Measurements from ENCODE around the gene ATP10A.

The ATP10A gene

DNA sequence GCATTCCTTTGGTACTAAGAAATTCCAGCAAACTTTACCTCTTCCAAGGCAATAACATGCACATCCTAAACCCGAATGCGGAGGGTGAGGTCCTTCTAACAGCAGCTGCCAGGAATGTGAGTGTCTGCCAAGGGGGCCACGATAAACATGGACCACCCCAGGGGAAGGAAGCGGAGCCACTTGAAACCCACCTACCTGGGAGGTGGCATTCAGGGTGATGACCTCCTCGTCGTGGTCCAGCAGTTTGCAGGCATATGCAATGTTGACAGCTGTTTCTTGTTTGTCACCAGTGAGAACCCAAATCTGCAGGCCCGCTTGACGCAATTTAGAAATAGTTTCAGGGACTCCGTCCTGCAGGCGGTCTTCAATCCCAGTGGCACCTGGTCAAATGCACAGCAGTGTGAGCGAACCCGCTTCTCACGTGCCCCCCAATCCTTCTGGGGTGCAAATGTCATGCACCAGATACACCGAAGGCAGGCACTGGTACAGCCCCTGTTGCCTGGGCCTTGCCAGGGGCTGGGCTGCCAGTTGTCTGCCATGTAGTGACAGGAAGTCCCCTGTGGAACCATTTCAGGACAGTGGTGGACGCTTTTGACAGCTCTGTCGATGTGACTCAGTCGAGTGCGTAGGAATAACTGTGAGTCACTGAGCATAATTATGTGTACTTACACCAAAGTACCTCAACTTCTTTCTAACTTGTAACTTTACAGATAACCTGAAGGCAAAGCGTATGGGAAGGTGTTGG lies 161.2 kb downstream of the ATP10A start:
- no peak for DNase-seq (ENCODE audit: low spot score)

DNA sequence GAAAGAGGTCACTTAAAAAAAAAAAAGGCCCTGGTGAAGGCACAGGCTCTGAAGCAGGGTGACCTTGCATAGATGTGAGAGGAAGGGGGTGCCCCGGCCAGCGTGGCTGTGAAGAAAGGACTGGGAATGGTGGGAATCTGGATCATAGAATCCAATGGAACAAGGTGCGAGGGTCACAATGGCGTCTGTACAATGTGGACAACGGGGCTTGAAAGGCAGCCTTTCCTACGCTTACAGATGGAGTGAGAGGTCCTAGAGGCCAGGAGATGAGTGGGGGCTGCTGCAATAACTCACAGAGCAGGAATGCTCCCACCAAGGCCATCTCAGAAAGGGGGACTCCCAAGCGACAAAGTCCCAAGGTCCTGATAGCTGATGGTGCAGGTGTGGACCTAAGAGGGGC lies 162.2 kb downstream of the ATP10A start:
- no peak for DNase-seq (ENCODE audit: low spot score)

DNA sequence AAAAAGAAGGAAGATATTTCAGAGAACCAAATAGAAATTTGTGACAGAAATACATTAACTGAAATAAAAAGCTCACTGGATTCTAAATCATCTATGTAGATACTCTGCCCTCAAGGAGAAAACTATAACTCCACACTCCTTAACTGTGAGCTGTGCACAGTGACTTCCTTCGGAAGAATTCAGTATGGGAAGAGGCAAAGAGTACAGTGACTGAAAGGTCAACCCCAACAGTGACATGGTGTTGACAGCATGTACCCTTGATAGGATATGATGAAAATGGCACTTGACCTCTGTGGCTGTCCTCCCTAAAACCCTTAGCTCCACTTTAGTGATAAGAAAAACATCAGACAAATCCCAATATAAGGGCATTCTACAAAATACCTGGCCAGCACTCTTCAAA lies 165.5 kb downstream of the ATP10A start:
- DNase-seq (ENCODE audit: low spot score): no peak

DNA sequence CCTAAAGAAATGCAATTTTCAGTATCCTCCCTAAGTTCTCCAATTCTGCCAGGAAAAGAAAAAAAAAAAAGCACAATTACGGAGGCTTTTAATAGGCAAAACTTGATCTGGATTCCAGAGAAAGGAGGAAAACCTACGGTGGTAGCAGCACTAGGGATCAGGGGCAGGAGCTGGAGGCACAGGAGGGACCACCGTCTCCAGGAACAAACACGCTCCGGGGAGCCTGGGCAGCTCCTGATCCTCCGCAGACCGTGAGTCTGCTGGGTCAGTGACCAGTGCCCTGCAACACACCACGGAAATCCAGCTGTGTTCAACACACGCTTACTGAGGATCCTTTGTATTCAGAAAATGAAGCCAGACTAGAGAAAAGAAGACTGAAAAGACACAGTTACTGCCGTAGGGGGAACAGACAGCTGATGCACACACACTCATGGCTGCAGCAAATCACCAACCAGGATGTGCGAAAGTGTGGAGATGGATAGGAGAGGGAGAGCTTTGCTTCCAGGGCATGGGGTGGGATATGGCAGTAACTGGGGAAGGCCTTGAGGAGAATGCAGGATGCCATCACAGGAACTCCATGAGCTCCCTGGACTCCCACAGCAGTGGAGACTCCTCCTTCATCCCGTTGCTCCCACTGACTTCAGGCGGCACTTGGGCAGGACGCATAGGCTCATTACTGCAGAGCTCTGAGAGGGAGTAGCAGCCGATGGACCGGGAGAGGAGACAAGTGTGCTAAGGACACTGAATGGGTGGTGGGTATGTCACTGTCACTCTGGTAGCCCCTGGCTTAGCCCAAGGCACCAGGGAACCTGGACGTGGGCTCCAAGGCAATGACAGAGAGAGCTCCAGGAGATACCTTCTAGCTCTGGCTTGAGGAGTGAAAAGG lies 167.0 kb downstream of the ATP10A start:
- no peak for DNase-seq (ENCODE audit: low spot score)

DNA sequence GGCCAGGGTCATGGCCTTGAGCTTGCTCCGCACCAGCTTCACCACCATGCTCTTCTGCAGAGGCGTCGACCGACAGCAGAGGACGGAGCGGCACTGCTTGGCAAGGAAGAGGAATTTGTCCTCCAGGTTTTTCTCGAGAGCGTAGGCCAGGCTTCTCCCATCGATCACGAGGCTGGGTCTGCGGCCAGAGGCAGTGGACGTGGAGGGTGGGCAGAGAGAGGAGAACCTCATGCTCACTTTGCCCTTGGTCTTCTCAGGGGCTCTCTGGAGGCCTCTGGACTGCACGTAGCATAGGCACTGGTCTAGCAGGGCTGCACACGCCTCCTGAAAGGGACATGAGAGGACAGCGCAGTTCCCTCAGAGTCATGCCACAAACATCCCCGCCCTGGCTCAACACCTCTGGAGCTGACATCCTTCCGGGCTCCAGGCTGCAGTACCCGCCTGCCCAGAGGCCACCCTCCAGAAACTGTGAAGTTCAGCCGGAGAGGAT lies 168.3 kb downstream of the ATP10A start:
- DNase-seq (ENCODE audit: low spot score): no peak

DNA sequence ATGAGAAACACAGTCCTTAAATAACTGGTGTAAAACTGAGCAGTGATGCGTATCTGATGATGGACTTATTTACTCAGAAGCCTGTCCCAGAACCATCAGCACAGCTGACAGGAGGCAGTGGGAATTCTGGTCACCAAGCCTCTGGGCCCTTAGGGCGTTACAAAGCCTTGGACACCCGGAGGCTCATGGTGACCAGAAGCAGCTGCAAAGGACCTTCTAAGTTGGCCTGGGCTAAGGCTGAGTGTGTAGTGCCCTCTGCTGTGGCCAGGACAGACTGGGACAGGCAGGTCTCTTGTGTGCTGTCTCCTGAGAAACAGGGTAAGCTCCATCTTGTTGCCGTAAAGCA lies 168.9 kb downstream of the ATP10A start:
- DNase-seq (ENCODE audit: low spot score): no peak

DNA sequence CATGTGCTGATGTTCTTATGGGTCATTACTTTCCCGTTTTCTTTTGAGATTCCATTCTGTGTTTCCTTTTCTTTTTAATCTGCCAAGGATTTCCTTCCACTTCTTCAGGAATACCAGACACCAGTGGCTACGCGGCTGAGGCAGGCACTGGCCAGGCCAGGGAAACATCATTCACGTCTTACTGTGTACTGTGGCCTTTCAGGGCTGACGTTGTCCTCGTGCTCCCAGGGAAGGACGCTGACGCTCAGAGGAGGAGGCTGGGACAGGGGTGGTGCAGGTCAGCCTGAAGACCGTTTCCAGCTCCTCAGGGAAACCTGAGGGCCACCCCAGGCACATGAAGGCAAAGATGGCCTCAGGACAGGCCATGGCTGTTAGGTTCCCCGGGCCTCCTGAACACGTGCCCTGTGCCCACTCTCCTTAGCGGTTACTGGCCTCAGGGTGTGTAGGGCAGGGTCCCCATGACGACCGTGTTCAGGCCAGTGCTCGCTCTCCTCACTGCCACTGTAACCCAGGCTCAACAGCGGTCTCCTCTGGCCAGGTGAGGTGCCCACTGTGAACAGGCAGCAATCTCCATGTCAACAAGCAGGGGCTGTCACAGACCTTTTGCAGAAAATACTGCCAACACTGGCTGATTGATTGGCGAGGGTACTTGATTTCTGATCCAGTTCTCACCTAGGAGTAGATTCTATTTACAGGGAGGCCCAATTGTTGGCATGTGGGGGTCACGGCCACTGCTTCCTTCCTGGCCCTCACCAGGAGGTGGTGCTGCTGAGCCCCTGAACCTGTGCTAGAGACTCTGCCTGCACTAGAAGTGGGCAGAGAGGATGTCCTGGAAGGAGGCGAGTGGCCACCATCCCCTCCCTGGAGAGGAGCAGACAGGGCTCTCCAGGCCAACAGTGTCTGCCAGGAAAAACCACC lies 169.5 kb downstream of the ATP10A start:
- no peak for DNase-seq (ENCODE audit: low spot score)

DNA sequence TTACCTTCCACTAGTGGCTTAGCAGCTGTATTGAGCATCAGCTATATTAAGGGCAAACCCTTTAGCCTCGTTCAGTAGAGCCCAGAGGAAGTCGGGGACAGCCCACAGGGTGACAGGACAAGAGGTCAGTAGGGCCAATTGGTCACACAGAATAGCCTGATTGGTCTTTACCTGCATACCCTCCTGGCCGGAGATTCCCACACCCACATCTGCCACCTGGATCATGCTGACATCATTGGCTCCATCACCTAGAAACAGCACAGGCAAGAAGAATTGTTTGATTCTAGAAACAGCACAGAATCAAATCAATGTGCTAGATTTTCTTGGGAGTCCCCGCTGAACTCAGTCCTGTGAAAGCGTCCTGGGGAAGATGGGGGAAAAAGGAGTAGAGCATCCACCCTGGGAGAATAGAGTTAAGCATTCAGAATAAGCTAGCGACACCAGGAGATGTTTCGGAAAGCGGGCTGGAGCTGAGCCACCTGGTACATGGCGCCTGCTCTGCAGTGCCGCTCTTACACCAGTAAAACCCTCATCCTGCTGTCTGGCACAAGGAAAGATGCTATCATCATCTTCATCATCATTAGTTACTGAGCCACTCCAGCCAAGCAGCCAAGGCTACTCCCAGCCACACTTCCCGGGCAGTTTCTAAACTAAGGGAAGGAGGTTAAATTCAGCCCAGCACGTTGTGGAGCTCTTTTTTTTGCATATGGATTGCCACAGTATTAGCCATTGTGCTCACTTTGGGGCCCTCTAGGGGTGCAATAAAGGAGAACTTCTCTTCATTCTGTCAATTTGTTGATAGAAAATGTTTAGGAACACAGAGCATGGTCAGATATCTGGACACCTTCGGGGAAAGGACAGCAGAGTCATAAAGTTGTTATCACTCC lies 171.3 kb downstream of the ATP10A start:
- DNase-seq (ENCODE audit: low spot score): no peak

DNA sequence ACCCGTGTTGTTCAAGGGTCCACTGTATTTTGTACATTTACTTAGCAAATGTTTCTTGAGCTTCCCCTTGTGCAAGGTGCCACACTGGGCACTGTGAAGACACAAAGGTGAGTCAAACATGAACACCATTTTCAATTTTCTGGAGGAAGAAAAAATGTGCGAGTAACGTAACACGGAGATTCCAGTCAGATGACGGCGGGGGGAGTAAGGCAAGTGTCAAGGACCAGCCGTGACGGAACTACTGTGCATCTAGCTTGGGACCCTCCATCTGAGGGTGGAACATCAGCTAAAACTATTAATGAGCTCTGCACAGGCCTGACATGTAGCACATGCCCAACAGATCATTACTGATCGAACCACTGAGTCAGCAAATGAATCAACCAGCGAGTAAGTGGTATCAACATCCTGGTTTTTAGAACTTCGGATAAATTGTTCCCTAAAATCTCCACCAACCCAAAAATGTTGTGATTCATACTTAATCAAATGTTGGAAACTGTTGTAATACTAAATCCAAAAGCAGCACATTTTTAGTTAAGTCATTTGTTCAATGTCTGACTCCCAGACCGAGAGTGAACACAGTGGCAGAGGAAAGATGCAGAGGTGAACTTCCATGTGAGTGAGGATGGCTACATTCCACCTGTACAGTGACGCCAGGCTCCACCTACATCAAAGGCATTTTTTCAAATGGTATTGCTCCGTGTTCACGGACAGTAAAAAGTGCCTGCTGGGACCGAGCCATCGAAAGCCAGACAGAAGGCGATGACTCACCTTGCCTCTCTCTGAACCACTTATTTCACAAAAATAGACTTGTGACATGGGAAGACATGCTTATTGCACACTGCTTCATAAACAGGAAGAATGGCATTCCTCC lies 172.2 kb downstream of the ATP10A start:
- DNase-seq (ENCODE audit: low spot score): no peak

DNA sequence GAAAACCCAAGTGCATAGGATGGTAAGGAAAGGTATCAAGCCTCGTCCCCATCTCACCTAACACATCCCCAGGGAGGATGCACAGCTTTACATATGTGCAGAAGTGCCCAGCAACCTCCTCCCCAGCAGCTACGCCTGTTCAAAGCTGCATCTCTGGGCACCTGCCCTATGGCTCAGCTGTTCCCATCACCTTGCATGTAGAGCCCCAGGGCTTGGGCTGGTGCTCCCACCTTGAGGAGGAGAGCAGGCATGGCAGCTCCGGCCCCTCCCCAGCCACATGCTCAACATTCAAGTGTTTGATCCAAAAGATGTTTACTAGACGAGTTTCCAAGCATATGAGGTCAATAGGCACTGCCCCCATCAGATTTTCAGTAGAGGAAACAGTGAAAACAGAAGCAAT lies 173.5 kb downstream of the ATP10A start:
- DNase-seq (ENCODE audit: low spot score): no peak

DNA sequence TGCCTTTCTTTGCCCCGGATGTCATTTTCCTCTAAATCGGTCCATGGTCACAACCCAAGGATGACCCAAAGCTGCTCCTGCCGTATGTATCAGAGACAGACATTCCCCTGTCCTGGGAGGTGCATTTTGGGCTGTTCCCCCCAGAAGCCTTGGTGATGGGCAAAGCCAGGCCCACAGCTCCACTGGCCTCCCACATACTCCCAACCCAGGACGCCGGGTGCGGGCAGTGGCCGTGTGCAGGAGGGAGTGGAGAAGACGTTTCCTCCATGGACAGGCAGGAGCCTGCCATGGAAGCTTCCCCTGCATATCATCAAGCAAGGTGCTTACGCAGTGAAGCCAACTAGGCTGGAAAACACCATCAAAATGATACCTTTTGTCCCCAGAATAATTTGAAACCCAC lies 175.0 kb downstream of the ATP10A start:
- DNase-seq (ENCODE audit: low spot score): no peak

DNA sequence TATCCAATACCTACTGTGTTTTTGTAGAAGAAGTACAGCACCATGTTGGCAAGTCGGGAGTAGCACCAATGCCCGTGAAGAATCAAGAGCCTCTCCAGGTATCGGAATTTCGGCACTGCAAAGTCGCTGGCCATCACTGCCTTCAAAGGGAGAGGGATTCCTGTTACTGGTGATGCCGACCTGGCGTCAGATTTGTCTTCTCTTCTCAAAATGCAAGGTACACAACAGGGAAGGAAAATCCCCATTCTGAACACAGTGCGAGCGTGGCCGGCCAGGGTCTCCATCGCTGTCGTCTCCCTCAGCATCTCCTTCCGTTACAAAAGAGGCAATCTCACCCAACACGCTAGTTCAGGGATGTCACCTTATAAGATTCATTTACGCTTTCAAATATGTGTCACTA lies 175.4 kb downstream of the ATP10A start:
- no peak for DNase-seq (ENCODE audit: low spot score)

DNA sequence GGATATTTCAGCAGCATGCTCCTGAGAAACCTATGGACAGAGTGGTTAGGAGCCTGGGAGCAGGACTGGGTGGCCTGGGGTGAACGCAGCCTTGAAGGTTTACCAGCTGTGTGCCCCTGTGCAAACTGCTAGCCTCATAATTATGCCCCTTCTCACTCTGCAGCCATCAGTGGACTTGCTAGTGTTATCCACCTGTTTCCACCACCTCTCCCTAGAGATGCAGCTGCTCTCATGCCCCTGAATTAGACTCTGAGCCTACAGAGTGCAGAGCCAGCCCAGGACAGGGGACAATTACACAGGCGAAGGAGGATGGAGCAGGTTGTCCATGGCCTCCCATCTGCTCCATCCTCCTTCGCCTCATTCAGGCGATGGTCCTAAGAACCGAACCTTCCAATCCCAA lies 175.9 kb downstream of the ATP10A start:
- DNase-seq (ENCODE audit: low spot score): no peak

DNA sequence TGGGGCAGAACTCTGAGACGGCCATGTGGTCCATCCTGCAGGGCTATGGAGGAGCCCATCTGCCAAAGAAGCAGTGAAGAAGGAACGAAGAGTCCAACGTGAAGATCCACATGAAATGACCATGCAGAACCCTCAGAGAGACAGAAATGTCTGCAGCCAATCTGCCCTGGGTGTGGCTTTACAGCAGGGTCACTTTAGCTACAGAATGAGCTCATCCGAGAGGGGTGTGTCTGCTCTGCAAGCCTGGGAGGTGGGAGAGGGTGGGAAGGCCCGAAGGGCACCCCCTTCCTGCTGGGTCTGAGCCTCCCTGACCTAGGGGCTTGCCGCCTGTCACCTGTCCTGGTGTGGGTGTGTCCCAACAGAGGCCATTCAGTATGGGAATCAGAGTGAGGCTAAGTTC lies 176.3 kb downstream of the ATP10A start:
- DNase-seq (ENCODE audit: low spot score): no peak

DNA sequence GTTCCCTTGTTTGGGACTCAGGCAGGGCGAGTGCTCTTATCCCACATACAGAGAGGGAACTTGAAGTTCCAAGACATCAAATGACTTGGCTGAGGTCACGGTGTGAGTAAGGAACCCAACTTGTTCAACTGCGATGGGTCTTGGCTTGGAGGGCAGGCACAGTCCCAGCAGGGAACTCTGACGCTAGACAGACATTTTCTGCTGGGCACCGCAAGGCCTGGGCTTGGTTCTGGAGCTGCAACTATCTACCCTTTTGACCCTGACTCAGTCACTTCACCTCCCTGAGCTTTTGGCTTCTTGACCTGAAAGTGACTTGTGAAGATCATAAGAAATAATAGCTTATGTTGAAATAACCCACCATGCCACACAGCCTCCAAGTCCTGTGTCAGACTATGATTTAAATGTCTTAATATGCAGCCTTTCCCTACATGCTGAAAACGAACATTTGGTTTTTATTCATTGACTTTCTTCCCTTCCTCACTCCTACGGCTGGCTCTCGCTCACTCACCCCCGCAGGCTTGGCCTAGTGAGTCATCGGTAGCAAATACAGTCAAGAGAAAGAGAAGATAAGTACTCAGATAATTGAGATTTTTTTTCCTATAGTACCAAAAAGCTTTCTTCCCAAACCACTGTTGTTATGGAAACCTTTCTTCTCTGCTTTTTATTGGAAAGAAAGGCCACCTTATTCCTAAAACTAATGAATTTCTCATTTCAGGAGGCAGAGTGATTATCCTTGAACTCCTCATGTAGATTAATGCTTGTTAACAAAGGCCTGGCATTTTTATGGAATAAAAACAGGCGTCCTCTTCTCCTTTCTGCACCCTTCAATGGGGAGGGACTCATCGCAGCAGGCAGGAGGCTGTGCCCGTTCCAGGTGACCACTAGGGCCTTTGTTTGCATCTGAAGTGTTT lies 178.4 kb downstream of the ATP10A start:
- no peak for DNase-seq (ENCODE audit: low spot score)

DNA sequence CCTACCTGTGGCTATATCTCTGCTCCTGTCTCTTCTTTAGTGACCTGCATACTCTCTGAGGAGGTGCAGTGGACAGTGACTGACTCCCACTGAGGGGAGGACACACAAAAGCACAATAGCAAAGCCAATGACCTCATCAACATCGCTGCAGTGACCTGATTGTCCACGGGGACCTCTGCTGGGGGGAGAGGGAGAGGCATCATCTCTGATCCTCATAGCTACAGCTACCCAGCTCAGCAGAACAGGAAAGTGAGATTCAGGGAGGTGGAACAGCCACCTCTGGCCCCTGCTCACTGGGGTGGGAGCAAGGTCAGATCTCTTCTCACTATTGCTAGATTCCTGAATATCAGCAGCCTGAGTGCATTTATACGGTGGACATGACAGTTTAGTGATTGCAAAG lies 179.2 kb downstream of the ATP10A start:
- DNase-seq (ENCODE audit: low spot score): no peak

DNA sequence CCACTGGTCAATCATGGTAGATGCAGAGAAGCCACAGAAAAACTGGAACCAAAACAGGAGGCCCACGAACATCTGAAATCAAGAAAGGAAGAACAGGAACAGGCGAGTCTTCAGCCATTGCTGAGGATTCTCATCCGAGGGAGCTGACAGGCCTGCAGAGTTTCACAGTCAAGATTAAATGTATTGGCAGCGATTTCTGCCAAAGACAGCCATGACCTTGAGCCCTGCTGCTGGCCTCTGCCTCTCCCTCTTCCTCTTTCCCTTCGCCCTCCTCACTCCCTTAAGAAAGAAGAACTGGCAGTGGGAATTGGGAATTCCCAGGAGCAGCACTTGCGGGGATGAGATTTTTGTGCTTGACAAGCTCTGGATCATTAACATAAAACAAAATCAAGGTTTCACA lies 179.7 kb downstream of the ATP10A start:
- DNase-seq (ENCODE audit: low spot score): no peak

DNA sequence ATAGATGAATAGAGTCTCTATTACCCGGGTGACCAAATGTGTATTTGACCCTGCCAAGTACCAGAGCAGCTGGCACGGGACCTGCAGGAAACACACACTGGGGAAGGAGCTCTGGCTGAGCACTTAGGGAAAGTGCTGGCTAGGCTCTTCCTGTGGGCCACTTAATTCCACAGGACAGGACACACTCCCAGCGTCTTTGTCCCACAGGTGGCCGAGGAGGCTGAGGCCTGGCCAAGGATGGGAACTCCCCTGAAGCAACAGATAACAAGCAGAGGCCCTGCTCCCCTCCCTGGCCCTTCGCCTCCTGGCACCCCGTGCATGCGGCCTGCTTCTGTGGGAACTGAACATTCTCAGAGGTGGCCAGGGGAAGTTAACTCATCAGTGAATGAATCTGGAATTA lies 180.8 kb downstream of the ATP10A start:
- no peak for DNase-seq (ENCODE audit: low spot score)

DNA sequence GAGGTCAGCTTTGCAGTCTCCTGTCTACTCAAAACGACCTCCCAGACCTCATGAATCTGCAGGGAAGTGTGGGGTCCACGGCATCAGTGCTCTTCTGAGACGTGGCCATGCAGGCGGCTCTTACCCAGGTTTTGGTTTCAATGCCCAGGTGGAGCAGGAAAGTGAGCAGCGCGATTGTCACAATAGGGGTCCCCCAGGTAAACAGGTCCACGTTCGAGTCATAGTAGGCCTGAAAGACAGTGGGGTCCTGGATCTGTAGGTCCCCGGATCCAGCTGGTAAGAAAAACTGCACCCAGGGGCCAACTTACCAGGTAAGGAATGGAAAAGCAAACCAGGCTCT lies 182.5 kb downstream of the ATP10A start:
- no peak for DNase-seq (ENCODE audit: low spot score)
